Measurements from ENCODE around the gene NMT2. TPM values are rescaled to one million over a fixed set of nuclear protein-coding genes. Genes with fewer than 3 reads are reported as not detected.

The NMT2 gene
- total and polyA plus RNA-seq, 2 of the 4 experiments (the other 2 are of a cell fraction), result 18.7 to 41.0 TPM

- BruUV-seq (replicated peaks), result no TSS peak
- in situ Hi-C loops (cut with MboI; ENCODE audit: low sequenced_read_pairs), result no loop called here
- Histone ChIP-seq H2BK15ac (ENCODE audit: low read depth, low read length) (peak overlapping the region; percentile 70; the same call in 2 of the 3 replicates), H4K20me1 (ENCODE audit: insufficient read depth, low read length) (peaks cover 2% of the 10 kb centered on the region; the same call in 1 of the 2 replicates), H3K4ac (ENCODE audit: low read depth, low read length) (0 out of 2 replicates have a peak overlapping the region, but pooled peaks have one; percentile 74), H3K56ac (ENCODE audit: extremely low read depth, insufficient read depth, low read length) (no peak overlapping the region), H3K36me3 (ENCODE audit: control insufficient read depth, insufficient read depth, low read length) (peaks cover 12% of the 10 kb centered on the region), H4K91ac (ENCODE audit: insufficient read depth, low read depth, low read length) (peak overlapping the region; percentile 18; the same call in 1 of the 2 replicates), H3K4me3 (ENCODE audit: insufficient read depth, low read depth, low read length) (no peak overlapping the region), H3K27ac (ENCODE audit: insufficient read depth, low read length) (no peak overlapping the region), H2AFZ (replicated peaks; ENCODE audit: low read length, poor library complexity) (no peak overlapping the region), H3K9me3 (ENCODE audit: control insufficient read depth, insufficient read depth, low read length) (no peaks in the 10 kb centered on the region), H3K23ac (ENCODE audit: low read depth, low read length) (no peak overlapping the region), H3K4me2 (ENCODE audit: low read depth, low read length) (no peak overlapping the region), H2BK120ac (ENCODE audit: low read depth, low read length) (peak overlapping the region; percentile 55), H2AK9ac (replicated peaks; ENCODE audit: low read depth, low read length, poor library complexity) (peak overlapping the region; percentile 88), H3K18ac (ENCODE audit: low read depth, low read length) (no peak overlapping the region), H4K8ac (ENCODE audit: low read depth in 2 of 2, low read length in 2 of 2) (no peak overlapping the region), H3K27me3 (ENCODE audit: control insufficient read depth, insufficient read depth, low read length) (no peaks in the 10 kb centered on the region), H2BK20ac (ENCODE audit: low read depth, low read length) (peak overlapping the region; percentile 42), H3K9ac (ENCODE audit: low read depth, low read length) (no peak overlapping the region), H3K79me1 (ENCODE audit: low read depth in 1 of 2, low read length in 2 of 2) (peaks cover 0 to 26% of the 10 kb centered on the region in 2 experiments; a peak in 2 of 4 replicates), H3K4me1 (ENCODE audit: control insufficient read depth, insufficient read depth, low read length) (peaks cover 4% of the 10 kb centered on the region), H3K9me1 (ENCODE audit: insufficient read depth, low read length) (peaks cover 8% of the 10 kb centered on the region), H3K14ac (replicated peaks; ENCODE audit: low read depth, low read length) (no peak overlapping the region), H2BK5ac (ENCODE audit: low read depth, low read length, poor library complexity, severe bottlenecking) (no peak overlapping the region), H2AK5ac (ENCODE audit: low read depth, low read length) (peak overlapping the region; percentile 78), H4K5ac (ENCODE audit: low read depth, low read length) (no peak overlapping the region)
- intact Hi-C loops (cut with micrococcal nuclease), result loop anchor here (2.0 kb wide), 1 partner anchor 160 kb away; the partner anchor contains the start of gene FAM171A1
- dilution Hi-C loops (cut with HindIII; ENCODE audit: low sequenced_read_pairs, unreplicated experiment), result no loop called here
- CTCF ChIA-PET, result interaction anchor here (1.1 to 2.6 kb wide), 2 partner anchors 14 to 160 kb away, joined by 3 to 7 read pairs; partner anchors contain the start of gene FAM171A1
- no peak for DNase-seq
- POLR2A ChIA-PET (ENCODE audit: unreplicated experiment), result no interaction called here
- ATAC-seq (ENCODE audit: low read depth), result no peak
- TF ChIP-seq USF2 (IDR thresholded peaks at IDR 0.05; ENCODE audit: low read depth, low read length) (no peak), MAZ (IDR thresholded peaks at IDR 0.05; ENCODE audit: borderline replicate concordance, low read depth, low read length) (no peak), MXI1 (IDR thresholded peaks at IDR 0.05; ENCODE audit: borderline replicate concordance, low read depth, low read length) (no peak), CEBPB (IDR thresholded peaks at IDR 0.05; ENCODE audit: low read depth, low read length) (no peak), CTCF (conservative IDR thresholded peaks at IDR 0.05; ENCODE audit: low read depth, low read length) (no peak), RCOR1 (IDR thresholded peaks at IDR 0.05; ENCODE audit: insufficient replicate concordance, low read length) (no peak)
- TF ChIP-seq, protein P1, sequence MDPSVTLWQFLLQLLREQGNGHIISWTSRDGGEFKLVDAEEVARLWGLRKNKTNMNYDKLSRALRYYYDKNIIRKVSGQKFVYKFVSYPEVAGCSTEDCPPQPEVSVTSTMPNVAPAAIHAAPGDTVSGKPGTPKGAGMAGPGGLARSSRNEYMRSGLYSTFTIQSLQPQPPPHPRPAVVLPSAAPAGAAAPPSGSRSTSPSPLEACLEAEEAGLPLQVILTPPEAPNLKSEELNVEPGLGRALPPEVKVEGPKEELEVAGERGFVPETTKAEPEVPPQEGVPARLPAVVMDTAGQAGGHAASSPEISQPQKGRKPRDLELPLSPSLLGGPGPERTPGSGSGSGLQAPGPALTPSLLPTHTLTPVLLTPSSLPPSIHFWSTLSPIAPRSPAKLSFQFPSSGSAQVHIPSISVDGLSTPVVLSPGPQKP (IDR thresholded peaks at IDR 0.05; ENCODE audit: borderline replicate concordance, low read depth, low read length), result no peak
- 96% methylated on average over 4 of the region's 8 CpGs; no CpG with 5 or more reads in 1 of the 2 experiments for WGBS, 2 experiments (ENCODE audit: extremely low coverage in 2 of 2, insufficient read length in 1 of 2)
Observed at GRCh38 chr10:15210521-15210920, 42.0 kb upstream of the NMT2 start.
